ENCODE data around the gene RPAIN.
"Not testable (repeated sequence)": the region's sequence is repeated elsewhere in the genome, so short reads cannot be mapped to it uniquely, and the experiment has no call there.

RPAIN gene

DNA sequence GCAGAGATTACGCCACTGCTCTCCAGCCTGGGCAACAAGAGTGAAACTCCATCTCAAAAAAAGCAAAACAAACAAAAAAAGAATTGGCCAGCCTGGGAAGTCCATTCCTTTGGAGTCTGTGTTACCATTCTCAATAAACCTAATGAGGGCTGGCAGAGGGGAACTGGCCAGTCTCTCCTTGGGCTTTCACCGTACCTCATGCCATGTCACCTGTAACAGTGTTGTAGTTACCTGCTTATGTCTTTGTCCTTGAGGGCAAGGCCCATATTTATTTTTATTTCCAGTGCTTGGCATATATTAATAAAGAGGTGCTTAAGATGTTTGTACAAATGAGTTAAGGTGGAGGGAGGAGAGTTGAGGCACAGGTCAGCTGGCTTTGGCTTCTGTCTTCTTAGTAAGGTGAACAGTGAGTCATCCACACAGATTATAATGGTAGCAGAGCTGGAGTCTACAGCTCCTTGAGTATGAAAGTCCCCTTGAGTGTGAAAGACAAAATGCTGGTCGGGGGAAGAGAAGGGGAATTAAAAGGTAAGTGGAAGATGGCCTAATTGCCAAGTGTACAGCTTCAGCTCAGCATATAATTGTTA, 10.5 kb downstream of the RPAIN start:
- no peak for DNase-seq (ENCODE audit: low spot score)

DNA sequence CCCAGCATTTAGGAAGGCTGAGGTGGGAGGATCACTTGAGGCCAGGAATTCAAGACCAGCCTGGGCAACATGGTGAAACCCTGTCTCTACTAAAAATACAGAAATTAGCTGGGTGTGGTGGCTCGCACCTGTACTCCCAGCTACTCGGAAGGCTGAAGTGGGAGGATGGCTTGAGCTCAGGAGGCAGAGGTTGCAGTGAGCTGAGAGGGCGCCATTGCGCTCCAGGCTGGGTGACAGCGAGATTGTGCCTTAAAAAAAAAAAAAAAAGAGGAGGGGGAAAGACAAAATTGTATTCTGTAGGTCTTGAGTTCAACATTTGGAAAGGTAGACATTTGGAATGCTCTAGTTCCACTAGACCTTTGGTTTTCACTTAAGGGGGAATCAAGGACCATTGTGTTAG, 11.3 kb downstream of the RPAIN start:
- DNase-seq (ENCODE audit: low spot score), result not testable (repeated sequence)

DNA sequence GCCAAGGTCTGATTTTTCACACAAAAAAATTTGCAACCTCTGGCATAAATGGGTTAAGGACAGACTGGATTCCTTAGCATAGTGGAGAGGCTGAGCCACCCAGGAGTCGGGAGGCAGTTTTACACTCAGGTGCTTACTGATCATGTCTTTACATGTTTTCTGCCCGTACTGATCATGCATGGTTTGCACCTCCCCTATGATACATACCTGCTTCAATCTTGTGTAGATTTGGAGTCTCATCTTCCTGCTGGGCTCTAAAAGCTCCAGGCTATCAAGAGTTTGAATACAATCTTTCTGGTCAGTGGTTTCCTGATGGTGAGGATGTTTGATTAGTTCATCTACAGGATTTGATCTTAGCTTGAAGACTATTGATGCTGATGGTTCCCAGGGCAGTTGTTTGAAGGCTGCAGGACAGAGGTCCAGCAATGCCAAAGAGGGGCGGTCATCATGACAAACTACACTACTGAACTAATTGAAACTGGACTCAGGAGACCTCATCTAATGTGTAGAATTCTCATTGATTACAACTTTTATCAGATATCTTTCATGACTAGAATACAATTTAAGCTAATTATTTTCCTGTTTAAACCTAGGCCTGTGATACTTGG, 12.1 kb downstream of the RPAIN start:
- DNase-seq (ENCODE audit: low spot score), result no peak

DNA sequence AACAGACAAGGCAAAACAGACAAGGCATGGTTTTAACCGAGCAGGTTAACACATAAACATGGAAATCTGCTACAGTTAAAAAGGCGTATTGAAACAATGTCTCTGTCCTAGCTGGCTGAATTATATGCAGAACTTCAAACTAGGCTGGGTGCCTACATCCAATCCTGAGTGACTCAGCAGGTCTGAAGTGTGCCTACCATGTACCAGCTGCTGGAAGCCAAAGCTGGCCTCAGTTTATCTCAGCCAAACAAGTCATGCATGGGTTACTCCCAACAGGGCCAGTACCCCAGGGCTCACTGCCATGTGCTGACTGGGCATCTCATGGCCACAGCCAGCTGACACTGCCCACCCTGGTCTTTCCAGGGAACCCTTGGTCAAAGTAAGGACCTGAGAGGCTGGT, 15.0 kb downstream of the RPAIN start:
- no peak for DNase-seq (ENCODE audit: low spot score)

DNA sequence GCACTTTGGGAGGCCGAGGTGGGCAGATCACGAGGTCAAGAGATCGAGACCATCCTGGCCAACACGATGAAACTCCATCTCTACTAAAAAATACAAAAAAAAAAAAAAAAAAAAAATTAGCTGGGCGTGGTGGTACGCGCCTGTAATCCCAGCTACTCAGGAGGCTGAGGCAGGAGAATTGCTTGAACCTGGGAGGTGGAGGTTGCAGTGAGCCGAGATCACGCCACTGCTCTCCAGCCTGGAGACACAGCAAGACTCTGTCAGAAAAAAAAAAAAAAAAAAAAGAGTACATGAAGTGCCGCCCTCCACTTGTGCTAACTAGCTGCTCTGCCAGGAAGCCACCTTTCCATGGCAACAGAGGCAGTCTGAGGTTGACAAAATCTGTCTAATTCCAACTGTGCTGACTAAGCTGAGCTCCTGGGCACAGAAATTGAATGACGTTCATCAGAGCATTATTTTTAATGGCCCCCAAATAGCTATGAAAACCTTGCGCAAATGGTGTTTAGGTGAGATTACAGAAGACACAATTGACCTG, 15.9 kb downstream of the RPAIN start:
- not testable (repeated sequence) for DNase-seq (ENCODE audit: low spot score)

DNA sequence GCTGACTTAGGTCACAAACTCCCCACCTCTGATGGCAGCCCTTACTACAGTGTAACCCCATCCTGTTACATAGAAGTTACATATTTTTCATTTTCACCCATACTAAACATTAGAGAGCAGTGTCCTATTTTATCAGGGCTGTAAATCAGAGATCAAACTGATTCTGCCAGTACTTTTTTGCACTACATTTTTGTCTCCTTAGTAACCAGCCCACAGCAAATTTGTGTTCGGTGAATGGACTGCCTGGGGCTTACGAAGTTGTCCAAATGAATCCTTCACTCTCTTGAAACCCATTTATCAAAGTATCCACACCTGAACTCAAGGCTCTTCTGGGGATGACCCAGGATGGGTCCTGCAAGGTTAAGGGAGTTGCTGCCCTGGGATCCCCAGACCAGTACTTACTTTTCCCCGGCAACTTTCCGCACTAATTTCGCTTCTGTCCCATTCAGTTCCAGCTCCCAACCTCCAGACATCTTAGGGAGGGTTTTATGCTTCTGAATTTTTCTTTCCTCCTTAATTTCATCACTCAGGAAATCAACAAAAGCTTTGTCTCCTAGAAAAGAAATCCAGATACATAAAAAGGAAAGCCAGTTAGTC, 17.8 kb downstream of the RPAIN start:
- DNase-seq (ENCODE audit: low spot score), result no peak

DNA sequence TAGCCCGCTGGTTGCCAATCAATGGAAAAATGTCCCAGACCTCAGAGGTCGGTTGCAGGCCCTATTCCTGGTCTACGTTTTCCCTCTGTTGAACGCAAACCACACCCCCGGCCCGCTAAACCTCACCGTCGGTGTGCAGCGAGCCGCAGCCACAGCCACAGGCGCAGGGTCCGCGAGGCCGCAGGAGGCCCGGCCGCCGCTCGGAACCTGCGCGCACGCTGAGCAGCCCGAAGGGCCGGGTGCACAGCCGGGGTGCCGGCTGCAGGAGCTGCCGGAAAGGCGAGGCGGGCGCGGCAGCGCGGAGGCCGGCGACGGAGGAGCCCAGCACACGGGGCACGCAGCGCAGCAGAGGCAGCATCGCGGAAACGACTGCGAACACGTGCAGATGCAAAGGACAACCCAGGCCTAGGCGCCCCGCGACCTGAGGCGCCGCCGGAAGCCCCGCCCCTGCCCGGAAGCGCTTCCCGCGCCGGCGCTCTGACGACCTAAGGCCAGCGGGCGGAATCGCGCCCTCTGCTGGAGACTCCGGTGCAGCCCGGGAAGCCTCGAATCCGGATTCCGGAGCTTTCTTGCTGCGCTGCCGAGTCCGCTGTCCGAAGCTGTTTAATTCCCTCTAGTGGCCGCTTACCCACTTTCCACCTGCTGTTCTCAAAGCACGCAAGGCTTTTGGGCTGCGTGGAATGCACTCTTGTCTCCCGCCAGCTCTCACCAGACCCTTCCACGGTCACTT, 18.9 kb downstream of the RPAIN start, which contains the start of gene C1QBP:
C1QBP (minus strand) TSS at position 440 of the 730 bp plus-strand sequence; CDS start at position 358, 82 bp downstream.
- peak; percentile 96 for DNase-seq (ENCODE audit: low spot score)

DNA sequence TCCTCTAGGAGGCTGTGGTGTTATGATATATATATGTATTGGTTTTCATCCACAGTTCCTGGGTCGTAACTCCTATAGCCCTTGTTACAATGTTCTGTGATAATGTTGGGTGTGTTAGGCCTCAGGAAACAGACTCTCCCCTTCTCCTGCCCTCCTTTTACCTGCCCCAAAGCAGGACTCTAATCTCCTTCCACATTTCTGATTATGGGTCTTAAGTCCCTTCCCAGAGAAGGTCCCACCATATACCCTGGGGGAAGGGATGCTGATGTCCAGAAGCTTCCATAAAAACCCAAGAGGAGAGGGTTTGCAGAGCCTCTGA, 19.4 kb downstream of the RPAIN start:
- no peak for DNase-seq (ENCODE audit: low spot score)

DNA sequence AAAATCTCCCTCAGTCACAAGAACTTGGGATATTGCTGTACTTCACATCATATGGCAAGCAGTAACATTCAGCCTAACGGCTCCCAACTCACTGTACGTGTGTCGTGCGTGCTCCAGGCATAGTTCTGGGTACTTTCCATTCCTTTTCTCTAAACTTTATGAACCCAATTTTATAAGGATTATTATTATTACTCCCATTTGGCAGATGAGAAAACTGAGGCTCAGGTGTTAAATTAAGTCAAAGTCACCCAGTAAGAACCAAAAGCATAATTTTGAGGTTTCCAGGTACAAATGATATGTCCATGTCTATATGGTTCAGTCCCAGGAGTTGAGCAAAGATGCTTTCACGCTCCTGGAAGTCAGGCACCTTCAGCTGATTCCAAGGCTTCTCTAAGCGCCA, 23.7 kb downstream of the RPAIN start:
- no peak for DNase-seq (ENCODE audit: low spot score)

DNA sequence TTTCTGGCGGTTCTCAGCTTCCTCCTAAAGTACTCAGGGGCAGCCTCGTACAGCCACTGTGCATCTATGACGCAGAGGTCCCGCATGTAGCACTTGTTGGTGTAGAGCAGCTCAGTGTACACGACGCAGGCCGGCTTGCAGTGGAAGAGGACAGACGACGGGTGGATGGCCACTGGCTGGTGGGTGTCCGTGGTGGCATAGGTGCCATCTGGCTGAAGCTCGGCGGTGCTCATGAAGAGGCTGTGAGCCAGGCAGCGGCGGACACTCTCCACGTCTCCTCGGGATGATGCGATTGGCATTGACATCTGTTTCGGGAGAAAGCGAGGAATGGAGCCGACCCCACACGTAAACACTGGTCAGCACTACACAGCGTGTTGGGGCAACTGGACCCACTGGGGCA, 24.2 kb downstream of the RPAIN start:
- no peak for DNase-seq (ENCODE audit: low spot score)

DNA sequence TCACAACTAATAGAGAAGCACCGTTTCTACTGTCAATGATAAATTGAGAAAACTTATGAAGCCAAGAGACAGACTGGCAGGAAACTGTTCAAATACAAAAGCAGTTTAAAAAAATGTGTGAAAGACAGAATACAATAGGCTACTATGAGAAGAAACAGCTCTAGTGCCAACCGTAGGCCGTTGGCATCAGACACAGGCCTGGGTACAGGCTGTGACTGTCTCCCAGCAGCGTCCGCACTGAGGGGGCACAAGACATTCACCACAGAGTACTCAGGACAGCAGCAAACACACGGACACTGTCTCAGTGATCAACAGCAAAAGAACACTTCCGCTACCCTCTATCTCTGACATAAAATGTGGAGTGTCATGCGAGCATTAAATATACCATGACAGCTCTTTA, 26.8 kb downstream of the RPAIN start:
- no peak for DNase-seq (ENCODE audit: low spot score)

DNA sequence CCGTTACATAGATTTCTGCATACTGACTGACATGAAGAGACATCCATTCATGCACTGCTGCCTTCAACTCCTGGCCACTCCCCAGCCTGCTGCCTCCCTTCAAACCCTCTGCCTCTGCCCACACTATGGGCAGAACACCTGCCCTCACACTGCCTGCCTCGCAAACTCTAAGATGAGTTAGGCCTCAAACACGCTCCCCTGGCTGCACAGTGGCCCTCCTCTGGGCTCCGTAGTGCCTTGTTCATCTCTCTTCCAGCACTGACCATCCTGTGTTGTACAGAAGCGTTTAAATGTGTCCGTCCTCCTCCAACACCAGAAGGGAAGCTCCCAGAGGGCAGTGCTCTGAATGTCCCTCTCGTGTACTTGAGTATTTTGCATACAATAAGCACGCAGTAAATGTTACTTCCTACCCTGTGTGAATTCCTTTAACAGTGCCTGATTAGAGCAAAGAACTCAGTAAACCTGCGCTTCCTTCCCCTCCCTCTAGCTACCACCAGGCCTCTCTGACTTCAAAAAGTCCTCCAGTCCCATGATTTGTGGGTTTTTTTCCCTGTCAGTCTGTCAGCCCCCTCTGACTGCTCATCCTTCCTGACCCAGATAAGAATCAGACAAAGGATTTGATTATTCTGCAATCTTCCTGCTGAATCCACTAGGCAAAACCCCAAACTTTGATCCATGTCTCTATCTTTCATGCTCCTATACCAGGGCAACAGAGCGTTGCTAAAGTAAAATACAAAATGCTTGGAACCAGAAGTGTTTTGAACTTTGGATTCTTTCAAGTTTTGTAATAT, 44.9 kb downstream of the RPAIN start:
- no peak for DNase-seq (ENCODE audit: low spot score)

DNA sequence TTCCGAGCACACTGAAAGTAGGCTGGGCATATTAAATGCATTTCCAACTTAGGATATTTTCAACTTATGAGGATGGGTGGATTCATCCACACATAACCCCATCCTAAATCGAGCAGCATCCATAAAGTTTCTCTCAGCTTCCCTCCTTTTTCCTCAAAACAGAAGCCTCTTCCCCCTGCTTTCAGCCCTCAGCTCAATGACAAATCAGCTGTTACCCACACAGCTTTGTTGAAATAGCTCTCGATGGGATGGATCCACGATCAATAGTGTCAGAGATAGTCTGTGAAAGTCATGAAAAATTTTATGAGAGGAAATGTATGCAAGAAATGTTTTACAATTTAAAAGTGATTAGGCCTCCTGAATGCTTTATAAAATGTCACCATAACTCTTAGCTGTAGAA, 46.3 kb downstream of the RPAIN start:
- no peak for DNase-seq (ENCODE audit: low spot score)

DNA sequence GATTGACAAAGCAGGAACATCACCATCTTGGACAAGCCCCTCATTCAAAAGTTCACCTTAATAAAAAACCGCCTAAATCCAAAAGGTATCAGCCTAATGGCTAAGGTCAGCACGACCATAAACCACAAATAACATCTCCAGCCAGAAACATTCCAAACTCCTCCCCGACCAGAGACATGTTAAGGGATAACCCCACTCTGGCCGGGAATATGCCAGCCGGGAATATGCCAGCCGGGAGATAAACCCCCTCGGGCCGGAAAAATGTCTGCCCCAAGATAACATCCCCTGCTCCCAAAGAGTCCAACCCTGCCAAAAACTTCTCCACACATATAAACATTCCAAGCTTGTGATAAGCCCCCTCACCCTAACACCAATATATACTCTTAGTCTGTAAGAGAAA, 47.4 kb downstream of the RPAIN start:
- no peak for DNase-seq (ENCODE audit: low spot score)

DNA sequence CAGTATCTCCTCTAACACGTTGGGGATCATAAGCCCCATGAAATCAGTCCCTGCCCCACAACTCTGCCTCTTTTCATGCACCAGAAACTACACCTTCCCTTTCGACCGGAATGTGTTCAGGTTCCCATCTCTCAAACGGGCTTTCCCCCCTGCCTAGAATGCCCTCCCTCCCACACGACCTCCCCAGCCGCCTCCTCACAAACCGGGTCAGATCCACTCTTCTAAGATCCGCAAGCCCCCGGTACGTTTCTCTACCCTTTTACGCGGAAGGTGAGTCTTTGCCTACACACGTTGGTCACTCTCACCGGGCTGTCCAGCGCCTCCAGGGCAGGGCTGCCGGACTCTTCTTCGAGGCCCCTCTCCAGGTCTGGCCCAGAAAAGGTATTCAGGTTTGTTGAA, 48.1 kb downstream of the RPAIN start:
- peak; percentile 7 for DNase-seq (ENCODE audit: low spot score)

DNA sequence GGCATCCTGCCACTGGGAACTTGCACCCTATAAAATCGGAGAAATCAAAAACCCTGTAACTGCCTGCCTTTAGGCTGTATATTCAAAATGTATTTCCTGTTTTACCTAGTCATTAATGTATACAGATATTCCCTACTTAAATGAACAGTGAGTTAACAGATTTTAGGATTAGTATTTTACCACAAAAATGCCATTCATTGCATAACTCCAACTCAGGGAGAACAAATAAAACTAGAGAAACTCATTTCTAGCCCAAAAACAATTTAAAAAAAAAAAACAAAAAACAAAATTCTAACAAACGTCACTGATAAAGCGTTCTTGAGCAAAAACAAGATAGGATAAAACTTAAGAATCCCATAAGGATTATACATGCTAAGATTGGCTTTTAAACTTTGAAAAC, 52.5 kb downstream of the RPAIN start:
- DNase-seq (ENCODE audit: low spot score), result no peak

DNA sequence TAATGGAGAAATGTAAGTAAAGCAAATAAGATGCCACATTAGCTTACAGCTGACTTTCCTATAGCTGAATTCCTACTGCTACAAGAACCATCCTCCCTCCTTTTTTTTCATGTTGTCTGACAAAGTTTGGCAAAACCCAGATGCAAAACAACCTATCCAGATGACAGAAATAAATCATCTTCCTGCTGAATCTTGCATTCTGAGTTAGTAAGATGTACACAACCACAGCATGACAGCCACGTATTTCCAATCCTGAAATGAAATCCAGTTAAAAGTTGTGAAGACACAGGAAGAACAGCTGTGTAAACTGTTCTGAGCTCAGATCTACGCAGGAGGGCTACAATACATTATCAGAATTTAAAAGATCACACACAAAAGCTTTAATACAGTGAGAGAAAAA, 53.9 kb downstream of the RPAIN start:
- DNase-seq (ENCODE audit: low spot score), result no peak

DNA sequence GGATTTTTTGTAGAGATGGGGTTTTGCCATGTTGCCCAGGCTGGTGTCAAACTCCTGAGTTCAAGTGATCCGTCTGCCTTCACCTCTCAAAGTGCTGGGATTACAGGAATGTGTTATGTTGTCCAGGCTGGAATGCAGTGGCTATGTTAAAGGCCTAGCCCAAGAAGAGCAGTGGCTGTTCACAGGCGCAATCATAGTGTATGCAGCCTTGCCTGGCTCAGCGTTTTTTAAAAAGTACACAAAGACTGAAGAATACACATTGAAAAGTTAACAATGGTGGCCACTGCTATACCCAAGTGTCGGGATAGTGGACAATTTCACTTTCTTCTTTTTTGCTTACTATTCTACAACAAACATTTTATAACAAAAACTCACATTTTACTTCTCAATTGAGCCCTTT, 59.0 kb downstream of the RPAIN start:
- DNase-seq (ENCODE audit: low spot score), result no peak

DNA sequence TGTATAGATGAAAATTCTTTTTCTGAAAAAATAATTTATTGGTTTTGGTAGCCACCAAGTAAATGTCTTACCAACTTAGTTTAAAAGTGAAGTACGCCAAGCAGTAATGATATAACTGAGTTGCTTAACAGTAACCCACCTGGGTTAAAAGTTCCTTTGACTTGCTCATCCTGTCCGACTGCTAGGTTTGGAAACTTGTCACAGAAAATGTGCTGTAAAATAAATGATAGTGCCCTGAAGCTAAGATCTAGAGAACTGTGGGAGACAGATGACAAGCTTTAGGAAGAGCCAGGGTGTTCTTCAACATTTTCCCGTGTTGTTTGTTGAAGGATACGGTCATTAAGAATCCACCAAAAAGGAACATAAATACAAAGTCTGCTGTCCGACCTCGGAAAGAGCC, 61.0 kb downstream of the RPAIN start:
- DNase-seq (ENCODE audit: low spot score), result no peak

DNA sequence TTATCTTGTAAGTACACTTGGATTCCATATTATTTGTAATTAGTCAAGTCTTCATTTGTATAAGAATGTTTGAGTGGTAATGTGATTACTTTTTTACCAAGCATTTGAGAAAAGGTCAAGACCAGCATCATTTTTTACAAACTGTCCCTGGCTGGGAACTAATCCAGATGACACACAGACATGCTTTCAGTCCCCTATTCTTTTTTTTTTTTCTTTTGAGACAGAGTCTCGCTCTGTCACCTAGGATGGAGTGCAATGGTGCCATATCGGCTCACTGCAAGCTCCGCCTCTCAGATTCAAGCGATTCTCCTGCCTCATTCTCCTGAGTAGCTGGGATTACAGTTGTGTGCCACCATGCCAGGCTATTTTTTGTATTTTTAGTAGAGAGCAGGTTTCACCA, 61.5 kb downstream of the RPAIN start:
- no peak for DNase-seq (ENCODE audit: low spot score)
